HG03045 (cell line): ENCODE results near the gene COL28A1.

Experiments used
- ATAC-seq: cut with Tn5 transposase; IDR thresholded peaks from one replicate; pipeline ENCODE4 v1.9.1; 2021; ENCODE audit warnings: mild to moderate bottlenecking, moderate library complexity; ENCODE audit not compliant: unreplicated experiment

COL28A1 gene

DNA sequence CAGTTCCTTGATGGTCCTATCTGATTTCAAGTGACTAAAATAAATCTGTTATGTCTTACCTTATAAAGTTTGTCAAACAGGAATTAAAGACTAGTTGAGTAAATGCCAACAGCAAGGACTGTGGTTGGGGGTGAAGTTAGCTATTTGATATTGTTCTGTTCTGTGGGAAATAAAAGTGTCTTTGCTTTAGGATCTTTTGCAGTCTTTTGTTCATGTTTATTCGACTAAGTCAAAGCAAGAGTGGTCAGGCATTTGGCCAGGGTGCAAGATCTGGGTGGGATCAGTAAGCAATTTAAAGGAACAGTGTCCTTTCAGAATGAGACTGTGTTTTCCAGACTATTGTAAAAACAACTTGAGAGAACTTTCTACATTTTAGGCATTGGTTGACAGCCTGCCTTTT is at the start of gene COL28A1:
TSS of gene COL28A1 (minus strand) at position 183 of the 400 bp plus-strand sequence. CDS start 2,998 bp downstream, outside the sequence.
- no peak for ATAC-seq

DNA sequence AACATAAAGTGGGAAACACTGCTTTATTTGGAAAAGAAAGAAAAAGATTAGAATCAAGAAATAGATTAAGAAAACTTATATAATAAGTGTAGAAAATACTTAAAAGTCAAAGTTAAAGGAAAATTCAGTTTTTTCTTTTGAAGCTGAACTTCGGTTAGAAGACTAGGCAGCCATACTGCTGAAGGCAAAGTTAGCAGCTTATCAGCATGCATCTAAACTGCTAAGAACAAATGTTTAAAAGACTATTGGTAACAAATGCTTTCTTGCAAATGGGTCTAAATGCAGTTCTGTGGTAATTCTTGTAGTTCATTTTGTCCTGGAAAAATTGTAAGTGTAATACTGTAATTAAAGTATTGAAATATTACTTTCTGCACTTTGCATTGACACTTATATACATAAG is 49.0 kb upstream of the COL28A1 start:
- no peak for ATAC-seq

GRCh38 chr7:7583731-7584130 is 48.1 kb upstream of the COL28A1 start:
- ATAC-seq, result no peak

GRCh38 chr7:7582596-7582995 is 46.9 kb upstream of the COL28A1 start:
- no peak for ATAC-seq

- no peak for ATAC-seq
These were observed 46.0 kb upstream of the COL28A1 start for GRCh38 chr7:7581531-7582179.

DNA sequence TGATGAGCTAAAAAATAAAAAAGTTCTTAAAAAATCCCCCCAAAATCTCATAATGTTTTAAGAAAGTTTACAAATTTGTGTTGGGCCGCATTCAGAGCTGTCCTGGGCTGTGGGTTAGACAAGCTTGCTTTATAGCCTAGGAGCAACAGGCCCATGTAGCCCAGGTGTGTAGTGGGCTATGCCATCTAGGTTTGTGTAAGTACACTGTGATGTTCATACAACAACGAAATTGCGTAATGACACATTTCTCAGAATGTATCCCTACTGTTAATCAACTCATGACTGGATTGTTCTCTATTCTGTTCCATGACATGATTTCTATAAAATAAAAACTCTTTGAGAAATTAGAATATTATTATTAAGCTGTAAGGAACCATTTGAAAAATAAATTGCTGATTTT is 44.0 kb upstream of the COL28A1 start:
- no peak for ATAC-seq

DNA sequence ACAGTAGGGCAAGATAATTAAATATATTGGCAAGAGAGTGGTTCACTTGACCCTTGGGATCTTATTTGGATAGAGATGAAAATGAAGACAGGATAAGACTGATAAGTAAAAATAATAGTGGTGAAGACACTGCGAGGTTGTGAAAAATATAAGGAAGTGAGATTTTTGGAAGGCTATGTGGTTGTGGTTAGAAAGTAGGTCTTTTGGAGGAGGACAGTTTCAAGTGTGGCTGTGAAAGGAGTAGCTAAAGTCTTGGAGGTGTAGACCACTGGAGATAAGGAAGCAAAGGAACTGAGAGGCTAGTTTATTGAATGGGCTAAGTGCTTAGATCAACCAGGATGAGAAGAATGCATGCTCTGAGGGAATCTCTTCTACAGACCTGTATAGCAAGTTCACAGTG is 42.2 kb upstream of the COL28A1 start:
- no peak for ATAC-seq

- ATAC-seq, result no peak
These were observed 40.7 kb upstream of the COL28A1 start for GRCh38 chr7:7576344-7576743.

DNA sequence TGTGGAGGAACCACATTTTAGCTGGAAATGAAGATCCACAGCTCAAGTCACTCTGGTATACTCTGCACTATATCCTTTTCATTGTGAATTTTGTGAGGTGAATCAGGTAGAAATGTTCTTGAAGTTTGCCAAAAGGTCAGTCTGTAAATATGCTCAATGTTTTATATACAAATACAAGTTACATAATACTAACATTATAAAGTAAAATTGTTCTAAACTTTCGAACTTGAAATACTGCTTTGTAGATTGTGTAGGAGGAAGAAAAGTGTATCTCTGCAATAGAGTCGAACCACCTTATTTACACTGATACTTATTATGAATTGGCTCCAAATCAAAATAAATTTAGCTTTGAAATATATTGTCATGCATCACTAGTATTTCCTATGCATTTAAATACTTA is 38.0 kb upstream of the COL28A1 start:
- no peak for ATAC-seq

DNA sequence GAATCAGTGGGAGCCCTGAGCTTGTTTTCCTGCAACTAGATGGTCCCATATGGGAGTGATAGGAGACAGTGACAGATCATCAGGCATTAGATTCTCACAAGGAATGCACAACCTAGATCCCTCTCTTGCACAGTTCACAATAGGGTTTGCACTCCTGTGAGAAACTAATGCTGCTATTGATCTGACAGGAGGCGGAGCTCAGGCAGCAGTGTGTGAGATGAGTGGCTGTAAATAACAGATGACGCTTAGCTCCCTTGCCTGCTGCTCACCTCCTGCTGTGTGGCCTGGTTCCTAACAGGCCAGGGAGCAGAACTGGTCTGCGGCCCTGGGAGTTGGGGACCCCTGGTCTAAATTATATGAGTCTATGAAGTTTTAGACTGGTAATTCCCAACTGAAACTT is 34.9 kb upstream of the COL28A1 start:
- no peak for ATAC-seq

DNA sequence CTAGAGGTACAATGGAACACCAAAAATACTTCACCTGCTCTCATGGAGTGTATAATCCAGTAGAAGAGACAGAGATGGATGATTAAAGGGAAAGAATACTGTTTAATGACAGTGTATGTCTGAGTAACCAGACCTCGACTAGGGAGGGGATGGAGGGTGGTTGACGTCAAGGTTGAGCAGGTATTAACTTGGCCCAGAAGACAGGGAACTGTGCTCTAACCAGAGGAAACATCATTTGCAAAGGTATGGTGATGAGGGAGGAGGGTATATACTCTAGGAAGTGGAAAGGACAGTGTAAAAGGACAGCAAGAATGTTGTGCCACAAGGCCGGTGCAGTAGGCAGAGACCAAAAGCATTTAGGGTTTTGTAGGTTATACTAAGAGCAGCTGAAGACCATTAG is 33.9 kb upstream of the COL28A1 start:
- no peak for ATAC-seq

DNA sequence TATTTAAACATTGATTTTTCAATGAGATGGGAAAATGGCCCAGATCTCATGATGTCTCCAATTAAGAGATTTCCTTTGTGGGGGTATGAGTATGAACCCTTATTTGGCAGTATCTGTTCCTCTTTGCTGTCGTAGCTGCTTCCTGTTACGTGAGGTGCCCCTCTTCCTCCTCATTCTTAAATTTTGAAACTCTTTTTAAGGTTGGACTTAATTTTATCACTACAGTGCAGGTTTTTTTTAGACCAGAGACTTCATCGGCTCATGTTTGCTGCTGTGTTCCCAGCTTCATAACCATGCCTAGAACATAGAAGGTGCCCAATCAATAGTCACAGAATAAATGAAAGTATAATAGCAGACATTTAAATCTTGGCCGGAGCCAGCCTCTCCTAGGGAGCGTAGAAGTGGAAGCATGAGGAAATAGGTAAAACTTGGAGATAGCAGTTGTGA is 33.4 kb upstream of the COL28A1 start:
- peak; percentile 32 for ATAC-seq

GRCh38 chr7:7568553-7568952 is 32.9 kb upstream of the COL28A1 start:
- ATAC-seq, result no peak

GRCh38 chr7:7567898-7568531 is 32.3 kb upstream of the COL28A1 start:
- ATAC-seq, result no peak

DNA sequence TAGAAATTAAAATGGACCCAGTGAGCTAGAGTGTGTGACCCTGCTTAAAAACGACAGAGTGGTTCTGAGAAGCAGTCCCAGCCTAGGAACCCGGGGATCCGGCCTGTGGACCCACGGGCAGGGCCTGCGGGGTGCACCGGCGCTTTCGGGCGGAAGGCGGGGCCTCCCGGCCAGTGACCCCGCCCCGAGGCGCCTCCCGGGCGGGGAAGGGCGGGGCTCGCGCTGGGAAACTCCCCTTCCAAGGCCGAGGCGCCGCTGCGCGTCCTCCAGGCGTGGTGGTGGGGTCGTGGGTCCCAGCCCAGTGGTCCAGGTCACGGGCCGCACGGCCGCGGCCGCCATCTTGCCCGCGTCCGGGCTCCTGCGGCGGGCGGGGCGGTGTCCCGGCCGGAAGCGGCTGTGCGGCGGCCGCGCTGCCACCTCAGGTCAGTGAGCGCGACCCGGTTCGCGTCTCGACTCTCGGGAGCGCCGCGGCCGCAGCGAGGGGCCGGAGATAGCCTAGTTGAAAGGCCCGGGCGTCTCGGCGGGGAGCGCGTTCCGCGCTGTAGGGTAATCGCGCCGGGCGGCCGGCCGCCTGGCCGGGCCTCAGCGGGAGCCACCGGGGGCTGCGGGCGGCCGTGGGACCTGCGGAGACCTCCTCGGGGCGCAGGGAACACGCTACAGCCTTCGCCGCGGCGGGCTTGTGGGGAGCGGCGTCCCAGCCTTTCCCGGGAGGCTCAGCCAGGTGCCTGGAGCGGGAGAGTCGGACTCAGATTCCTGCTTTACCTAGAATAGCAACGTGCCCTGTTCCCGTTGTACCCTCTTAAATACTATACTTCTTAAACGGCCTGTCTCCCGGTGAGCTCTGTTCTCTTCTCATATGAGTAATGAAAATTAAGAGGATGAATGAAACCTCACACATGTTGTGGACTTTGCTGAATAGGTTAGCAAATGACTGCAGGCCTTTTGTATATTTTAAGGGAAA is 31.3 kb upstream of the COL28A1 start, which contains the start of gene MIOS:
TSS of gene MIOS (plus strand) at position 234 of the 961 bp plus-strand sequence. CDS start 5,592 bp downstream, outside the sequence.
- peak; percentile 79 for ATAC-seq

DNA sequence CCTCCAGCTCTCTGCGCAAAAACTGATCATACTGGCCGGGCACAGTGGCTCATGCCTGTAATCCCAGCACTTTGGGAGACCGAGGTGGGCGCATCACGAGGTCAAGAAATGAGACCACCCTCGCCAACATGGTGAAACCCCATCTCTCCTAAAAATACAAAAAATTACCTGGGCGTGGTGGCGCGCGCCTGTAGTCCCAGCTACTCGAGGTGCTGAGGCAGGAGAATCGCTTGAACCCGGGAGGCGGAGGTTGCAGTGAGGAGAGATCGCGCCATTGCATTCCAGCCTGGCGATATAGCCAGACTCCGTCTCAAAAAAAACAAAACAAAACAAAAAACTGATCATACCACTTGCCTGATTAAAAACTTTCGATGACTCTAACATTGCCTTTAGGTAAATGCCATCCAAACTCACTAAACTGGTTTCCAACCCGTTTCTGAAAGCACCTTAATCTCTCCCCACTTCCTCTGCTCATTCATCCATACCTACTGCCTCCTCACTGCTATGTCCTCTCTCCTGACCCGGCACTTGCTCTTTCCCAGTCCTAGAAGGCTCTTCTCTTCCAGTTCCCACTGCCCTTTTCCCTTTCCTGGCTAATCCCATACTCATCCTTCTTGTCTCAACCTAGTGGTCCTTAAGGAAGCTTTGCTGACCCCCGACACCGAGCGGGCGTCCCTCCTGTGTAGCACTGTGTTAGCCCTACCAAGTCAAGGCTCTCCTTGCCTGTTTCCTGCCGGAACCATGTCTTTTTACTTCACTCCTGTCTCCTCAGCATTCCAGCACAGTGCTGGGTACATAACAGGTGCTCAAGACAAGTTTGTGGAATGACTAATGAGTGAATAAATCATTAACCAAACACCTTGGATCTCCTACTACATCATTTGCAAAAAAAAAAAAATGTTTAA is 30.3 kb upstream of the COL28A1 start:
- peak; percentile 7 for ATAC-seq

- ATAC-seq, result no peak
These were observed 29.5 kb upstream of the COL28A1 start for GRCh38 chr7:7565018-7565680.

- no peak for ATAC-seq
These were observed 28.7 kb upstream of the COL28A1 start for GRCh38 chr7:7564323-7564780.

DNA sequence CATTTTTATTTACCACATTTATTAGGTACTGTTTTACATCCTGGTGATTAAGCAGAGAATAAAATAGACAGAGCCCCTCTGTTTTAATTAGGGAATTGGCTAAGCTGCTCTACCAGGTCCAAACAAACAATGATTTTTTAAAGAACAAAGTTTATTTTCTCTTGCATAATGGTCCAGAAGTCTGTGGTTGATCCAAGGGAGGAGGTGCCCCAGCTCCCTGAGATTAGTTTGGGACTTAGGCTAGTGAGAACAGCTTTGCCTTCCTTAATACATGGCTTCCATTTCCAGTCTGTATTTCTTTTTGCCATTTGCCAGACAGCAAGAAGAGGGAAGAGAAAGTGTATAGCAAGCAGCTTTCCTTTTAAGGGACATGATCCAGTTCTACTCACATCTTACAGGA is 28.1 kb upstream of the COL28A1 start:
- no peak for ATAC-seq

DNA sequence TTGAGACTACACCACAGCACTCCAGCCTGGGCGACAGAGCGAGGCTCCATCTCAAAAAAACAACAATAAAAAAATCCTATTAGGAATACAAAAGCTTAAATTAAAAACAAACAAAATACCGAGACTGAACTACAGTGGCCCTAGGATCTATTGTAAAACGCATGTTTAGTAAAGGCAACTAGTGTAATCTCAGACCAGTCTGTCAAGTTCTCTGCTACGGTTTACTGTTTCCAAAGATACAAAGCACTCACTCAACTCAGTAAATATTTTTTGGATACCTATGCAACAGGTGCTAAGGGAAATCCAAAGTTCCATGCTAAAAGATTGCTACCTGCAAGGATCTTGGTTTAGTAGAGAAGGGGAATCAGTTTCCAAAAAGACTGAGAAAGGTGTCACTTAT is 27.6 kb upstream of the COL28A1 start:
- no peak for ATAC-seq
